Gastrocnemius medialis (tissue), 4 donors: ENCODE data around the gene LYL1. TPM values are rescaled to one million over a fixed set of nuclear protein-coding genes. Genes with fewer than 3 reads are reported as not detected.

Experiments used
- ATAC-seq, 2 donors: fragments of 150-250 bp; one replicate each; pipeline ENCODE4 v1.9.1; 2016
- DNase-seq, 2 donors: peaks; one replicate each; pipeline ENCODE4 v3.0.0-alpha.2; 2019
- H3K27ac ChIP-seq, 4 donors: fragments of 200-600 bp; sonication (generic); 1 replicate in 1 of 4; 2 replicates in 3 of 4; pipeline ENCODE4 v1.5.1; 2016 to 2018; ENCODE audit warnings: mild to moderate bottlenecking in 2 of 4, moderate library complexity in 1 of 4
- H3K27me3 ChIP-seq, 3 donors: fragments of 200-600 bp; sonication (generic) in 2 of 3; 1 replicate in 1 of 3; 2 replicates in 2 of 3; pipeline versions ENCODE4 v1.5.1 to v1.6.0; 2016 to 2019; ENCODE audit warnings: mild to moderate bottlenecking in 1 of 3, moderate library complexity in 1 of 3
- H3K36me3 ChIP-seq, 2 donors: fragments of 200-600 bp; sonication (generic) in 1 of 2; one replicate each; pipeline ENCODE4 v1.5.1; 2017 to 2018
- H3K4me1 ChIP-seq, 2 donors: fragments of 200-600 bp; sonication (generic) in 1 of 2; one replicate each; pipeline ENCODE4 v1.5.1; 2016 to 2017; ENCODE audit warnings: mild to moderate bottlenecking in 2 of 2
- H3K4me3 ChIP-seq, 4 donors: fragments of 200-600 bp; sonication (generic) in 3 of 4; 1 replicate in 1 of 4; 2 replicates in 3 of 4; pipeline ENCODE4 v1.5.1; 2016 to 2019; ENCODE audit warnings: mild to moderate bottlenecking in 2 of 4
- H3K9me3 ChIP-seq, 3 donors: fragments of 200-600 bp; sonication (generic) in 2 of 3; 1 replicate in 1 of 3; 2 replicates in 2 of 3; pipeline ENCODE4 v1.5.1; 2016 to 2019
- CTCF ChIP-seq, 5 experiments: fragments of 450-650 bp in 3 of 5; fragments of 200-600 bp in 2 of 5; sonication (generic) in 2 of 5; IDR thresholded peaks in 4 of 5; conservative IDR thresholded peaks in 1 of 5; 1 replicate in 4 of 5; 2 replicates in 1 of 5; pipeline ENCODE4 v1.5.1; 2016 to 2019; ENCODE audit warnings: antibody characterized with exemption in 5 of 5, mild to moderate bottlenecking in 3 of 5, moderate library complexity in 3 of 5
- POLR2A ChIP-seq, 2 donors: fragments of 450-650 bp; IDR thresholded peaks; one replicate each; pipeline ENCODE4 v1.6.1; 2017; ENCODE audit warnings: antibody characterized with exemption in 2 of 2, mild to moderate bottlenecking in 2 of 2, moderate library complexity in 2 of 2
- in situ Hi-C, 4 donors: fragments of 200-750 bp; cut with MboI; loops; one replicate each; pipeline versions ENCODE4 v1.15.0 to v1.8.0; 2017; ENCODE audit warnings: low sequenced_read_pairs in 4 of 4
- intact Hi-C: fragments of 100-400 bp; cut with DNase I; formaldehyde crosslinking; loops from one replicate; pipeline ENCODE4 v1.15.1; 2023; ENCODE audit warnings: low total_unique reads
- total RNA-seq, 4 donors: library from RNA; depleted of rRNA; stranded (reverse); fragments of >200 nt; gene quantifications; one replicate each; pipeline versions ENCODE4 v1.1.0 to v1.2.3, GENCODE V29; 2016

Gene LYL1
- total RNA-seq, 4 donors from 2014 or later = 2.6 to 5.0 (median 3.1) TPM

DNA sequence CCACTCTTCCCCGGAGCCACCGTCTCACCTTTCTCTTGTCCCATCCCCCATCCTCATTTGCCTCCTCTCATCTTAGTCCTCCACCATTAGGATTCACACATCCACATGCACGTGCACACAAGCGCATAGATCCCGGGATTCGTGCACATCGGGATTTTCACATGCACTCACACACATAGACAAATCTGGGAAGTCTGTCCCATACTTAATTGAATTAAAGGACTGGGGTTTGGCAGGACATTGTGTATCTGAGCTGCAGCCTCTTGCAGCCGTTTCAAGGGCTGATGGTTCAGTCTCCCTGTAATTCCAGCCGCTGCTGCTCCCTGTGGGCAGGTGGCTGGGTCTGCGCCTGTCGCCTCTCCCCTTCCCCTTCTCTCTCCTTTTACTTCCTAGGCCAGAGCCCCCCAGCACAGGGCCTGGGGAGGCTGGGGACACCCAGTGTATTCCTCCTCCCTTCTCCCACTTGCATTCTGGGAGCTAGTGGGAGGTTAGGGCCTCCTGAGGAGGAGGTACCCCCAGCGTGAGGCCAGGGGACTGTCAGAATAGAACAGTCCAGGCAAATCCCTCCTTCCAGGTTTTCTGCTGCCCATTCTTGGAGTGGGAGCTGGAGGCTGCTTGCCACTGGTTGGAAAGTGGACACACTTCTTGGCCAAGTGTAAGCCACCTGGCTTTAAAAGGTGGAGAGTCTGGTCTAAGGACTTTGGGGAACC is 43.6 kb downstream of the LYL1 start:
- Histone ChIP-seq H3K27ac (peak overlapping the region; percentile 92 to 100 (median 96)), H3K4me3 (no peak overlapping the region), H3K36me3 (no peaks in the 10 kb centered on the region), H3K27me3 (no peaks in the 10 kb centered on the region), H3K4me1 (peaks cover 95 to 96% of the 10 kb centered on the region in 2 donors), H3K9me3 (no peaks in the 10 kb centered on the region)
- no peak for TF ChIP-seq CTCF (IDR thresholded peaks at IDR 0.05 in 4 of 5, conservative IDR thresholded peaks at IDR 0.05 in 1 of 5)
- TF ChIP-seq POLR2A (IDR thresholded peaks at IDR 0.05) = no peak
- intact Hi-C loops (no loop called here), in situ Hi-C loops (no loop called here)
- DNase-seq = peak; percentile 55 to 64
- peak; percentile 15 to 46 for ATAC-seq

GRCh38 chr19:13057744-13058143 is 44.9 kb downstream of the LYL1 start:
- Histone ChIP-seq H3K4me1 (peaks cover 97 to 98% of the 10 kb centered on the region in 2 donors), H3K27ac (peak overlapping the region; percentile 92 to 100 (median 96)), H3K9me3 (no peaks in the 10 kb centered on the region), H3K36me3 (no peaks in the 10 kb centered on the region), H3K4me3 (no peak overlapping the region), H3K27me3 (no peaks in the 10 kb centered on the region)
- ATAC-seq (no peak), DNase-seq (no peak)
- in situ Hi-C loops (no loop called here), intact Hi-C loops (no loop called here)
- TF ChIP-seq CTCF (IDR thresholded peaks at IDR 0.05 in 4 of 5, conservative IDR thresholded peaks at IDR 0.05 in 1 of 5) = no peak
- no peak for TF ChIP-seq POLR2A (IDR thresholded peaks at IDR 0.05)

GRCh38 chr19:13057147-13057572 is 45.5 kb downstream of the LYL1 start:
- no peak for TF ChIP-seq POLR2A (IDR thresholded peaks at IDR 0.05)
- no peak for TF ChIP-seq CTCF (IDR thresholded peaks at IDR 0.05 in 4 of 5, conservative IDR thresholded peaks at IDR 0.05 in 1 of 5)
- in situ Hi-C loops = no loop called here

DNA sequence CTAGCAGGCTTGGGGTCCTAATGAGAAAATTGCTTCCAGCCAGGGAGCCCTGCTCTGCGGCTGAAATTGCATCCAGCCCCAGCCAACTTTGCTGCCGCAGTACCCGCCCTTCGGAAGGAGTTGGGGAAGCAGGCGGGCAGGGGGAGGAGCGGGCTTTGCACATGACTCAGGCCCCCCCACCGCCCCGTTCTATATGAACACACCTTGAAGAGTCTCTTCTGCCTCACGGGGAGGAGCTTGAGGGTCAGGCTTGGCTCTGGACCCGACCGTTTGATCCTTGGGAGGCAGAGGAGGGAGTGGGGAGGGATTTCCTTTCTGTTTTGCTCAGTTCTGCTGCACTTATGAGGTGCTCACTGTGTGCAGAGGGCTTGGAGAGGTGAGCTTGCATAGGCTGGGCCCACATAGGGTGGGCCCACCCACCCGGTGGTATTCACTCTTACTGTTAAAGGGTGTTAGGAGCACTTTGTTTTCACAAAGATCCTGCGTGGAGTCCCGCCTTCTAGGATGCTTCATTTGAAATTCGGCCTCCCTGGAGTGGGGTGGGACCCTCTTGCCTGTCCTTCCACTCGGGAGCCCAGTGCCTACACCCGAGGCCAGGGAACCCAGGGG is 46.5 kb downstream of the LYL1 start:
- Histone ChIP-seq H3K27ac (peak overlapping the region; percentile 92 to 100 (median 96)), H3K36me3 (no peaks in the 10 kb centered on the region), H3K9me3 (no peaks in the 10 kb centered on the region), H3K4me3 (peak overlapping the region; percentile 21 to 39 (median 30)), H3K4me1 (peaks cover 98% of the 10 kb centered on the region in 2 donors), H3K27me3 (no peaks in the 10 kb centered on the region)
- no peak for TF ChIP-seq CTCF (IDR thresholded peaks at IDR 0.05 in 4 of 5, conservative IDR thresholded peaks at IDR 0.05 in 1 of 5)
- no peak for TF ChIP-seq POLR2A (IDR thresholded peaks at IDR 0.05)
- ATAC-seq (no peak), DNase-seq (no peak)
- intact Hi-C loops (no loop called here), in situ Hi-C loops (no loop called here)

More at GRCh38 chr19:13057147-13057572, 45.5 kb downstream of the LYL1 start:
- no peak for ATAC-seq
- no peak for DNase-seq
- Histone ChIP-seq H3K27me3 (no peaks in the 10 kb centered on the region), H3K36me3 (no peaks in the 10 kb centered on the region), H3K4me3 (no peak overlapping the region), H3K27ac (peak overlapping the region; percentile 92 to 100 (median 96)), H3K4me1 (peaks cover 97 to 98% of the 10 kb centered on the region in 2 donors), H3K9me3 (no peaks in the 10 kb centered on the region)
- intact Hi-C loops = no loop called here
